Mesothelial cell of epicardium (in vitro differentiated cells): ENCODE measurements around the gene DPPA2. TPM values are rescaled to one million over a fixed set of nuclear protein-coding genes. Genes with fewer than 3 reads are reported as not detected.

Experiments
- DNase-seq, 2 experiments: peaks; one replicate each; pipeline ENCODE4 v3.0.0; 2021; ENCODE audit warnings: low spot score in 2 of 2; ENCODE audit not compliant: unreplicated experiment in 2 of 2
- H3K27ac Mint-ChIP-seq: 2 replicates; pipeline ENCODE4 v1.8.0; 2021; ENCODE audit warnings: mixed read lengths
- H3K27me3 Mint-ChIP-seq: 2 replicates; pipeline ENCODE4 v1.8.0; 2021; ENCODE audit warnings: low read depth, mixed read lengths
- H3K36me3 Mint-ChIP-seq: 2 replicates; pipeline ENCODE4 v1.8.0; 2021; ENCODE audit warnings: mixed read lengths
- H3K4me1 Mint-ChIP-seq: 2 replicates; pipeline ENCODE4 v1.8.0; 2021; ENCODE audit warnings: mixed read lengths
- H3K4me3 Mint-ChIP-seq: 2 replicates; pipeline ENCODE4 v1.8.0; 2021; ENCODE audit warnings: mild to moderate bottlenecking, moderate library complexity, mixed read lengths
- H3K9me3 Mint-ChIP-seq: 2 replicates; pipeline ENCODE4 v1.8.0; 2021; ENCODE audit warnings: mixed read lengths
- CTCF ChIP-seq: fragments of 200-600 bp; sonication (generic); IDR thresholded peaks from one replicate; pipeline ENCODE4 v1.5.0; 2021; ENCODE audit warnings: antibody characterized with exemption; ENCODE audit not compliant: unreplicated experiment
- total RNA-seq: library from RNA; stranded (reverse); gene quantifications from 3 replicates; pipeline ENCODE4 v1.2.1, GENCODE V29; 2021

Gene DPPA2
- total RNA-seq, 1 donor from 2014 or later = 1.2 TPM

- peaks cover 14% of the 10 kb centered on the region for H3K4me1 Mint-ChIP-seq
- no peak overlapping the region for H3K27ac Mint-ChIP-seq
- TF ChIP-seq CTCF = no peak
- H3K36me3 Mint-ChIP-seq = no peaks in the 10 kb centered on the region
- peaks cover 2% of the 10 kb centered on the region for H3K27me3 Mint-ChIP-seq
- no peak for DNase-seq
- peaks cover under 1% of the 10 kb centered on the region for H3K9me3 Mint-ChIP-seq
- peak overlapping the region; percentile 66 for H3K4me3 Mint-ChIP-seq
These were observed 39.5 kb upstream of the DPPA2 start for GRCh38 chr3:109355625-109356441.

- no peak overlapping the region for H3K27ac Mint-ChIP-seq
These were observed 36.7 kb upstream of the DPPA2 start for GRCh38 chr3:109353057-109353456.

GRCh38 chr3:109351231-109351630, 34.9 kb upstream of the DPPA2 start:
- no peak for TF ChIP-seq CTCF
- DNase-seq = no peak
- Mint-ChIP-seq H3K9me3 (no peaks in the 10 kb centered on the region), H3K4me3 (no peak overlapping the region), H3K27me3 (no peaks in the 10 kb centered on the region), H3K27ac (no peak overlapping the region), H3K4me1 (peaks cover 16% of the 10 kb centered on the region), H3K36me3 (no peaks in the 10 kb centered on the region)

More at GRCh38 chr3:109353057-109353456, 36.7 kb upstream of the DPPA2 start:
- no peak for TF ChIP-seq CTCF
- no peaks in the 10 kb centered on the region for H3K36me3 Mint-ChIP-seq
- DNase-seq = no peak
- H3K4me3 Mint-ChIP-seq = no peak overlapping the region
- H3K9me3 Mint-ChIP-seq = no peaks in the 10 kb centered on the region
- H3K4me1 Mint-ChIP-seq = peaks cover 14% of the 10 kb centered on the region
- peaks cover 2% of the 10 kb centered on the region for H3K27me3 Mint-ChIP-seq

- Mint-ChIP-seq H3K36me3 (peaks cover 1% of the 10 kb centered on the region), H3K27me3 (no peaks in the 10 kb centered on the region), H3K27ac (no peak overlapping the region), H3K4me3 (no peak overlapping the region), H3K9me3 (peaks cover 9% of the 10 kb centered on the region), H3K4me1 (peaks cover 5% of the 10 kb centered on the region)
- TF ChIP-seq CTCF = no peak
- no peak for DNase-seq
These were observed 30.5 kb upstream of the DPPA2 start for GRCh38 chr3:109346770-109347295.

- peaks cover 1% of the 10 kb centered on the region for H3K36me3 Mint-ChIP-seq
- no peak for TF ChIP-seq CTCF
- H3K4me1 Mint-ChIP-seq = peaks cover 5% of the 10 kb centered on the region
- no peaks in the 10 kb centered on the region for H3K27me3 Mint-ChIP-seq
- no peak for DNase-seq
- H3K4me3 Mint-ChIP-seq = no peak overlapping the region
- no peak overlapping the region for H3K27ac Mint-ChIP-seq
- H3K9me3 Mint-ChIP-seq = peaks cover 9% of the 10 kb centered on the region
These were observed 29.8 kb upstream of the DPPA2 start for GRCh38 chr3:109346099-109346498.
